ENCODE measurements around the gene DPYD.

- no peak for TF ChIP-seq CTCF (IDR thresholded peaks at IDR 0.05 in 2 of 3, conservative IDR thresholded peaks at IDR 0.05 in 1 of 3; ENCODE audit: insufficient read depth in 2 of 3, low read depth in 1 of 3, low read length in 3 of 3)
- TF ChIP-seq MTA3 (IDR thresholded peaks at IDR 0.05; ENCODE audit: borderline replicate concordance), result no peak
- no peak for TF ChIP-seq RAD21 (CRISPR knock-in tag; conservative IDR thresholded peaks at IDR 0.05 in 1 of 2, IDR thresholded peaks at IDR 0.05 in 1 of 2)
- TF ChIP-seq NELFE (IDR thresholded peaks at IDR 0.05; ENCODE audit: insufficient read depth, insufficient read length), result no peak
- no peak for TF ChIP-seq PREB (CRISPR knock-in tag; IDR thresholded peaks at IDR 0.05)
- TF ChIP-seq JUNB (CRISPR knock-in tag; conservative IDR thresholded peaks at IDR 0.05), result no peak
- no peak for TF ChIP-seq MXI1 (IDR thresholded peaks at IDR 0.05; ENCODE audit: low read depth, low read length)
- no peak for TF ChIP-seq POLR2A (conservative IDR thresholded peaks at IDR 0.05)
- no peak for TF ChIP-seq EHMT2 (IDR thresholded peaks at IDR 0.05)
- no peak for TF ChIP-seq STAT5A (IDR thresholded peaks at IDR 0.05; ENCODE audit: borderline replicate concordance, low read length)
- TF ChIP-seq HNRNPUL1 (IDR thresholded peaks at IDR 0.05; ENCODE audit: low read length), result no peak
Observed at GRCh38 chr1:97314685-97315084, 606.1 kb downstream of the DPYD start.
